HG03135 (cell line): ENCODE measurements around the gene UBE2D1.
"Not testable (repeated sequence)": the region's sequence is repeated elsewhere in the genome, so short reads cannot be mapped to it uniquely, and the experiment has no call there.

Experiments used
- ATAC-seq: cut with Tn5 transposase; IDR thresholded peaks from one replicate; pipeline ENCODE4 v1.9.1; 2021; ENCODE audit warnings: mild to moderate bottlenecking, moderate library complexity; ENCODE audit not compliant: unreplicated experiment

Gene UBE2D1

GRCh38 chr10:58373442-58373827 lies 38.6 kb downstream of the UBE2D1 start:
- no peak for ATAC-seq

GRCh38 chr10:58382489-58382995 lies 47.7 kb downstream of the UBE2D1 start:
- ATAC-seq = no peak

DNA sequence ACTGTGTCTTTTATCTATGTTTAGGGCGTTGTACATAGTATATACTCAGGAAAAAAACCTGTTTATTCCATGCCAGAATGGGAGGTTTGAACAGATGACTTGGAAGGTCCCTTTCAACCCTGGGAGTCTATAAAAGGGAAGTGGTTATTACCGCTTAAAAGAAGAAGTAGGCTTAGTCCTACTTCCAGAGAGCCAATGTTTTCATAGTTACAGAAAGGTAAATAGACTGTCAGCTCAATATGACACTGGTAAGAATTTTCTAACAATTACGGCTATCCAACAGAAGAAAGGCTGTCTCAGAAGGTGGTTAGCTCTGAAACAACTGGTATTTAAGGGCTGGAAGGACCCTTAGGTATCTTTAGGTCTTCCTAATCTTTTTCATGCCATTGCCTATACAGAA lies 49.3 kb downstream of the UBE2D1 start:
- peak; percentile 75 for ATAC-seq

GRCh38 chr10:58384544-58384998 lies 49.8 kb downstream of the UBE2D1 start:
- peak; percentile 0 for ATAC-seq

- ATAC-seq = peak; percentile 83
Observed at GRCh38 chr10:58384999-58385783, 50.4 kb downstream of the UBE2D1 start, which contains the start of gene TFAM. Gene TFAM, plus strand, starts transcription at chr10:58385410. Its CDS starts 138 bp downstream, at chr10:58385548.

GRCh38 chr10:58385784-58386112 lies 50.9 kb downstream of the UBE2D1 start:
- peak; percentile 2 for ATAC-seq

DNA sequence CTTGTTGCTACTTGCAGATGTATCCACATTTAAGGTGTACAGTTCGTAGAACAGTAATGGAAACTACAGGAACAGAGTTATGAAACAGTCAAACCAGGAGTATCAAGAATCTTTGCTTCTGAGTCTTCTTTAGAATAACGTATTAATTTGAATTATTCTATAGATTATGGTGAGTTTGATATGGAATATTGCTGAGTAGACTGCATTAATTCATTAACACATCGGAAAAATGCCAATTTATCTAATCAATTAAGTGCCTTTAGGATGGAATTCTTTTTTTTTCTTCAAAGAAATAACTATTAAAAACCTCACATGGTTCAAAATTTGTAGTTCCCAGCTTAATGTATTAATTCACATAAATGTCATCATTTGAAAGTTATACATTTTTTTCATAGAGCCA lies 54.2 kb downstream of the UBE2D1 start:
- no peak for ATAC-seq

GRCh38 chr10:58393317-58393716 lies 58.5 kb downstream of the UBE2D1 start:
- no peak for ATAC-seq

GRCh38 chr10:58394471-58394870 lies 59.7 kb downstream of the UBE2D1 start:
- ATAC-seq = no peak

DNA sequence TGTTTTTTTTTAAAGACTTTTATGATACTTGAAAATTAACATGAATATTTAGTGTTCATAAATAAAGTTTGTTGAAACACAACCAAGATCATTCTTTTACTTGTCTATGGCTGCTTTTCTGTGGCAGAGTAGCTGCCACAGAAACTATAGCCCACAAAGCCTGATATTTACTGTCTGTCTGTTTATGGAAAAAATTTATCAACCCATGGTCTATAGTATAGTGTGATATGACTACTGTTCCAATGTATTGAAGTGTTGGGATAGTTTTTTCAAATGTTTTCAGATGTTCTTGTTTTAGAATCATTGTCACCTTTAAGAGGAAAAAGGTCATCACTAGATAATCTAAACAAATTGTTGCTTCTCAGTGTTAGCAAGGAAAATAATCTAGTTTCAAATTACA lies 61.3 kb downstream of the UBE2D1 start:
- ATAC-seq = no peak

DNA sequence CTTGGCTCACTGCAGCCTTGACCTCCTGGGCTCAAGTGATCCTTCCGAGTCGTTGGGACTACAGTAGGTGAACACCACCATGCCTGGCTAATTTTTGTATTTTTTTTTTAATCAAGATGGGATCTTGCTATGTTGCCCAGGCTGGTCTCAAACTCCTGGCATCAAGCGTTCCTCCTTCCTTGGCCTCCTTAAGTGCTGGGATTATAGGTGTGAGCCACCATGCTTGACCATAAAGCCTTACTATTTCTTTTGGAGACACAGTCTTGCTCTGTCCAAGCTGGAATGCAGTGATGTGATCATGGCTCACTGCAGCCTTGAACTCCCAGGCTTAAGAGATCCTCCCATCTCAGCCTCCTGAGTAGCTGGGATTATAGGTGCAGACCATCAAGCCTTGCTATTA lies 63.0 kb downstream of the UBE2D1 start:
- ATAC-seq = no peak

GRCh38 chr10:58399410-58399809 lies 64.6 kb downstream of the UBE2D1 start:
- ATAC-seq = no peak

DNA sequence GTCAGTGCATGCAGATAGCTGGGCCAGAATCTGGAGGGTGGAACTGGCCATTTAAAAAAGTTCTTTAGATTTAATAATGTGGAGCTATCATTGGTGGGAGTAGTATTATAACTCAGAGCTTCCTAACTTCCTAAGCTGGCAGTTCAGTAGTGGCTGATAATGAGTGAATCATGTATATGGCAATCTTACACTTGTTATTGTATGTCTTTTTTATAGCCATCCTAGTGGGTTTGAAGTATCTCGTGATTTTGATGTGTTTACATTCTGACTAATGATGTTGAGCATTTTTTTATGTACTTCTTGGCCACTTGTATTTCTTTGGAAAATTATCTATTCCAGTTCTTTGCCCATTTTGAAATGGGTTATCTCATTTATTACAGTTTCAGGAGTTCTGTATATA lies 65.8 kb downstream of the UBE2D1 start:
- ATAC-seq = no peak

- no peak for ATAC-seq
Observed at GRCh38 chr10:58404001-58404400, 69.2 kb downstream of the UBE2D1 start.

DNA sequence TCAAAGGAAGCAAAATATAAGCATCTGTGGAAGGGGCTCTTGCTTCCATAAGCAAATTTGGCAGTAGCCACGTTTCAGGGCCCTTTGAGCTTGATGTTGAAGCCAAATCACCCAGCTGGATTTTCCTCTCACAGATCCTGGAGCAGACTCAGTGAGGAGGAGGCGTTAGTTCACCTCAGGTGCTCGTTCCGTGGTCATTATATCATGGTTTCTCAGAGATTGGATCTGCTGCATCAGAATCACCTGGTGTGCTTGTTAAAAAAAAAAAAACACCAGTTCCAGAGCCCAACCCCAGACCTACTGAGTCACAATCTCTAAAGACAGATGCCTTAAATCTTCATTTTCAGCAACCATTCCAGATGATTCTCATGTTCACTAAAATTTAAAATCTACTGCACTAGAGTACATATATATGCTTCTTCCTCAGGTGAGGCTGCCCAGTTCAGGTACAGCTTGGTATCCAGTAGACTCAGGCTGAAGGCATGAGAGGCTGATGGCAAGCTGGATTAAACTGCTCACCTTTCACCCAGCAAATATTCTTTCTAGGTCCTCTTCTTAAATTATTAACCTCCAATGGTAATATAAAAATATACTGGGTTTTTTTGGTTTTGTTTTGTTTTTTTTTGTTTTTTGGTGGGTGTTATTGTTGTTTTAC lies 75.3 kb downstream of the UBE2D1 start:
- ATAC-seq = no peak

GRCh38 chr10:58412502-58412961 lies 77.7 kb downstream of the UBE2D1 start:
- ATAC-seq = no peak

DNA sequence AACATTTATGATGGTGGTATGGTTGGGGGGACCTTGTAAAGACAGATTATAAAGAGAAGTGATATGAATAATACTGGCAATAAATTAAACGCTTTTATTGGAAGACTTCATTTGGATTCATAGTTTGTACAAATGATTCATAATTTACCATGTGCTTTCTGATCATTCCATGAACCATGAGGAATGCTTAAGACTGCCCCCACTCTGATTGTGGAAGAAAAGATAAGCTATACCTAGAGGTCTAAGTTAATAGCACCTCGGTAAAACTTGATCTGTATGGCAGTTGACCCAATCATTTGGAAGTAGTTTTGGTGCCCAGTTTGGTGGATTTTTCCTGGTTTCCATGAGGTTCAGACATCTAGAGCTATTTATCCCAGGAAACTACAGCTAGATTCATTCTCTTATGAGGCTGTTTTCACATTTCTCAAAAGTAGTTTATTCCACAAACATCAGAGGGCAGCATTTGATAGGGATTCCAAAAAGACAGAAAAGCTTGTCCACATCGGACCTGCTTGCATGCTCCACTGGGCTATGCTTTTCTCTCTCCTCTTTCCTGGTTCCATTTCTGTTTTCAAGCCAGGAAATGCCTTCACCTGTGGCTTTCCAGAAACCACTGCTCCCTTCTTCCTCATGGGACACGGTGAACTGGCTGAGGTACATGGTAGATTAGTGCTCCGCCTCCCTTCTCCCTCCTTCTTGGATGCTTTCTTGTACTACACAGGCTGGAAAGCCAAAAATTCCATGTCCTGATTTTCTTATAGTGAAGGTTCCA lies 79.7 kb downstream of the UBE2D1 start:
- no peak for ATAC-seq

DNA sequence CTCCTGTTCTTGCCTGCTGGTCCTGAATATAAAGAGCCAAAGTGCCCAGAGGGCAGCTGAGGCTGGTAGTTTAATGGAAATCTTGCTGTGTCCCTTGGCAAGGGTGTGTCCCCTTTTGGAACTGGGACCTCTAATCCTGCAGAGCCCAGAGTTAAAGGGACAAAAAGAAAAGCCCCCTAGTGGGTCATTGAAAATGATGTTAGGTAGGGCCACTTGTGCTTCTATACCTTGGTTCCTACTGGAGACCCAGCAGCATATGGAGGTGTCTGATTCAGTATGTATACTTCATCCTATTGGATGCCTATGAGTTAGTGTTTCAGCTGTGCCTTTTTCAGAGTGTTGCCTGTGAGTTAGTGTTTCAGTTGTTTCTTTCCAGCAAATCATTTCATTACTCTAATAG lies 81.0 kb downstream of the UBE2D1 start:
- no peak for ATAC-seq

GRCh38 chr10:58417902-58418301 lies 83.1 kb downstream of the UBE2D1 start:
- not testable (repeated sequence) for ATAC-seq
